DMS153 (cell line): ENCODE measurements around the gene PDCD5.
"Not testable (repeated sequence)": the region's sequence is repeated elsewhere in the genome, so short reads cannot be mapped to it uniquely, and the experiment has no call there.

Source experiments
- DNase-seq: peaks from one replicate; lab custom pipeline; 2025; lab: John Stamatoyannopoulos, UW

The PDCD5 gene, protein sequence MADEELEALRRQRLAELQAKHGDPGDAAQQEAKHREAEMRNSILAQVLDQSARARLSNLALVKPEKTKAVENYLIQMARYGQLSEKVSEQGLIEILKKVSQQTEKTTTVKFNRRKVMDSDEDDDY

GRCh38 chr19:32580901-32581704 is at the start of gene PDCD5:
Gene PDCD5, plus strand, starts transcription at chr19:32581190. Its CDS starts 72 bp downstream, at chr19:32581262.
- peak; percentile 81 for DNase-seq

GRCh38 chr19:32532233-32532632 is 48.8 kb upstream of the PDCD5 start:
- no peak for DNase-seq

DNA sequence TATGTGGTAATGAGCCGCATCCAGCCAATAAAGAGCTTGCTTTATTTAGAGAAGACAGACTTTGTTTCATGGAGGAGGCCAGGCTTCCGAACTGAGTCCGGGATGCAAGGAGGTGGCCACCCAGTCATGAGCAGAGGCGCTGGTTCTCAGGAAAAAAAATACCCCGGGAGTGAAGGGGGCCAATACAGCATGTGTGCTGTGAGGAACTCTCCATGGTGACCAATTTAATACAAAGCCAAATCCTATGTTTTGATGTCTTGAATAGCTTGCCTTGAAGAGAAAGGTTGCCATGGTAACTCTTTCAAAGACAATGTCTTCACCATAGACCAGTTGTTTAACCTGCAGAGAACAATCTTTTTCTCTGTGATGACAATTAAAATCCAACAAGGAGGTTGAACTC is 43.4 kb upstream of the PDCD5 start:
- no peak for DNase-seq

GRCh38 chr19:32539240-32539916 is 41.6 kb upstream of the PDCD5 start:
- no peak for DNase-seq

- DNase-seq: no peak
Measured at GRCh38 chr19:32540621-32541020, 40.4 kb upstream of the PDCD5 start.

DNA sequence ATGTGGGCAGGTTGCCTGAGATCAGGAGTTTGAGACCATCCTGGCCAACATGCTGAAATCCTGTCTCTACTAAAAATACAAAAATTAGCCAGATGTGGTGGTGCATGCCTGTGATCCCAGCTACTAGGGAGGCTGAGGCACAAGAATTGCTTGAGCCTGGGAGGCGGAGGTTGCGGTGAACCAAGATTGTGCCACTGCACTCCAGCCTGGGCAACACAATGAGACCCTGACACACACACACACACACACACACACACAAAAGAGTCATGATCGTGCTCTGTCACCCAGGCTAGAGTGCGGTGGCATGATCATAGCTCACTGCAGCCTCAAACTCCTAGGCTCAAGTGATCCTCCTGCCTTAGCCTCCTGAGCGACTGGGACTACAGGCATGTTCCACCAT is 39.6 kb upstream of the PDCD5 start:
- DNase-seq: not testable (repeated sequence)

- no peak for DNase-seq
Measured at GRCh38 chr19:32542477-32543108, 38.4 kb upstream of the PDCD5 start.

- no peak for DNase-seq
Measured at GRCh38 chr19:32543115-32543900, 37.7 kb upstream of the PDCD5 start.

- DNase-seq: no peak
Measured at GRCh38 chr19:32544917-32545316, 36.1 kb upstream of the PDCD5 start.

- DNase-seq: no peak
Measured at GRCh38 chr19:32550666-32551065, 30.3 kb upstream of the PDCD5 start.

- no peak for DNase-seq
Measured at GRCh38 chr19:32555786-32556185, 25.2 kb upstream of the PDCD5 start.

- no peak for DNase-seq
Measured at GRCh38 chr19:32558607-32559228, 22.3 kb upstream of the PDCD5 start.

DNA sequence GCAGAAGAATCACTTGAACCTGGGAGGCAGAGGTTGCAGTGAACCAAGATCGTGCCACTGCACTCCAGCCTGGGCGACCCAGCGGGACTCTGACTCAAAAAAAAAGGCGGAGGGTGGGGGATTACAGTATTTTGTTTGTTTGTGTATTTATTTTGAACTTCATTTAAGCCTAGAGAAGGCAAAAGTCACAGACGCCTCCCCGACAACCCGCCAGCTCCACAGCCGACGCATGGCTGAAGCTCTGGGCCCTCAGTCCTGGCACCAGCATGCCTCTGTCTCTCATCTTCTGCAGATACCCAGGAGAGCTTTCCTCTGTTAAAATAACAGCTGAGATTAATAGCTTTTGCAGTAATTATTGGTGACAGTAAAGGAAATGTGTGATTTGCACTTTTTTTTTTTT is 17.2 kb upstream of the PDCD5 start:
- DNase-seq: no peak

DNA sequence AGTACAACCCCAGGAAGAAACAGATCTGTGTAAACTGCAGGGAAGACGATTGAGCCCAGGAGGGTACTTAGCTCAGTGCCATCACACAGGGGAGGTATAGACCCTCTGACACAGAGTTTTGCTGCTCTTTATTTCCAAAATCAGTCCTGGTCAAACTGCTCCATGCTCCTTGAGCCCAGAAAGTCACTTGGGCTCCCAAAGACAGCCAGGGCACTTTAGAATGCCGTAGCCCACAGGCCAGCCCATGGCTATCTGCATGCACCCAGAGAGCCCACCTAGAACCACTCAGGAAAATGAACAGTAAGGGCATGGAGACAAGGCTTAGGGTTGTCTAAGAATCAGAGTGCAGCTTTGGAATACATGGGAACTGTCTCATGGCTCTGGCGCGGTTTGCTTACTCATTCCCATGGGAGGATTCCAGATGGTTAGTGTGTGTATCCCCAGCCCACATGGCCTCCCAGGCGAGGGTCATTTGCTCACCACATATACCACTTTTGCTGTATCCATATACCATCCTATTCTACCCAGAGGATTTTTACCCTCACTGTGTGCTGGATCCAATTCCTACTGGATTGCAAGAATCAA is 14.7 kb upstream of the PDCD5 start:
- no peak for DNase-seq

- DNase-seq: no peak
Measured at GRCh38 chr19:32567486-32567885, 13.5 kb upstream of the PDCD5 start.

GRCh38 chr19:32570081-32570785 is 10.8 kb upstream of the PDCD5 start:
- DNase-seq: peak; percentile 10

- not testable (repeated sequence) for DNase-seq
Measured at GRCh38 chr19:32571471-32572075, 9.4 kb upstream of the PDCD5 start.

DNA sequence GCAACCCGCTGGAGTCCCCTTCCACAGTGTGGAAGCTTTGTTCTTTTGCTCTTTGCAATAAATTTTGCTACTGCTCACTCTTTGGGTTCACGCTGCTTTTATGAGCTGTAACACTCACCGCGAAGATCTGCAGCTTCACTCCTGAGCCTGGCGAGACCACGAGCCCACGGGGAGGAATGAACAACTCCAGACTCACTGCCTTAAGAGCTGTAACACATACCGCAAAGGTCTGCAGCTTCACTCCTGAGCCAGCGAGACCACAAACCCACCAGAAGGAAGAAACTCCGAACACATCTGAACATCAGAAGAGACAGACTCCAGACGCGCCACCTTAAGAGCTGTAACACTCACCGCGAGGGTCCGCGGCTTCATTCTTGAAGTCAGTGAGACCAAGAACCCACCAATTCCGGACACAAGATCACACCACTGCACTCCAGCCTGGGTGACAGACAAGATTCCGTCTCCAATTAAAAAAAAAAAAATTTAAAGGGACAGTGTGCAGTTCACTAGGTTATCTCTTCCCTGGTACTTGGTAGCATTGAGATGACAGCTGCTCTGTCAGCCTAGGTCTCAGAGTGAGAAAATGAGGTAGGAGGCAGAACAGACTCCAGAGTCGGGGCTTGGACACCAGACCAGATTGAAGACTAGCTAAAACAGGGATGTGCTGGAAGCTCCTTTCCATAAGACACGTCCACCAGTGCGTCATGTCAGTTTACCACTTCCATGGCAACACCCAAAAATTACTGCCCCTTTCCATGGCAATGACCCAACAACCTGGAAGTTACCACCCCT is 8.1 kb upstream of the PDCD5 start:
- not testable (repeated sequence) for DNase-seq

- no peak for DNase-seq
Measured at GRCh38 chr19:32573492-32573794, 7.5 kb upstream of the PDCD5 start.
